GM12891 (cell line): ENCODE results near the gene LUC7L2.

Experiments used
- POLR2A ChIP-seq: IDR thresholded peaks from 2 replicates; pipeline ENCODE4 v1.6.1; 2011; ENCODE audit warnings: low read depth, low read length, control low read depth
- POLR2AphosphoS5 ChIP-seq: IDR thresholded peaks from 2 replicates; pipeline ENCODE4 v1.6.1; 2011; ENCODE audit warnings: low read depth, low read length, control low read depth
- POU2F2 ChIP-seq: IDR thresholded peaks from 2 replicates; pipeline ENCODE4 v1.6.1; 2011; ENCODE audit warnings: low read depth, mild to moderate bottlenecking, control low read depth, low read length, moderate library complexity
- TAF1 ChIP-seq: IDR thresholded peaks from 2 replicates; pipeline ENCODE4 v1.6.1; 2011; ENCODE audit warnings: low read depth, low read length, control low read depth

- TF ChIP-seq POLR2A (no peak), POLR2AphosphoS5 (no peak), TAF1 (no peak), POU2F2 (no peak)
Measured at GRCh38 chr7:139394540-139394939, 34.8 kb downstream of the LUC7L2 start.
